ENCODE results near the gene SIGLEC8.
"Not testable (repeated sequence)": the region's sequence is repeated elsewhere in the genome, so short reads cannot be mapped to it uniquely, and the experiment has no call there.

Gene SIGLEC8

DNA sequence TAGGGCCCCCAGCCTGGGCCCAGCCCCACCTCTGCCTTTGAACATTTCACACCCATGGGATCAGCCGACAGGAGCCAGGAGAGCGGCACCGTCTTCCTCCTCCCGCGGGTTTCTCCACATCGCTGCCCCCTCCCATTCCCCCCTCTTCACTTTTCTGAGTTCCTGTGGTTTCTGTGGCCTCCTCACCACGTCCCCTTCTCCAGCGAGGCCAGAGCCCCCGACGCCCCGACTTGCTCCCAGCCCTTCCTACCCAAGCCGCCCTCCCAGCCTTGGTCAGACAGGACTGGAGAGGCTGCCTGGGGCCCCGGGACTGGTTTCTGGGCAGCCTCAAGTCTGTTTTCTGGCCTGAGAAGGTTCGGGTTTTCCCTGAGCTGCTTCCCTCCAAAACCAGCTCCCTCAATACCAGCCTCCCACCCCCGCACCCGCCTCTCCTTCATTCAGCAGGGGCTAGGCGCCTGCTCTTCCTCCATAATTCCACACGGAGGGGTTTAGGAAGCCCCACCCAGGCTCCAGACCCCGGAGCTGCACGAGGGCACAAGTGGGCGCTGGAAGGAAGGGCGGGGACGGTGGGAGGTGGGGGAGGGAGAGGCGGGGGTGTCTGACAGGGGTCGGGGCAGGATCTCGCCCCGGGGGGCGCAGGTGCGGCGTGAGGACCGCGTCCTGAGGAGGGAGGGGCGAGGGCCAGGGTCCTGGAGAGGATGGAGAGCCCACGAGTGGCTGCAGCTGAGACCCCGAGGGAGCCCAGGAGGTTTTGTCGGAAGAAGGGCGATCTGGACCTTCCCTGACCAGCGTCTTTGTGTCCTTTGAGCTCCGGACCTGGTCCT lies 36.8 kb downstream of the SIGLEC8 start:
- Histone ChIP-seq H3K36me3 (ENCODE audit: control insufficient read depth, insufficient read depth, low read length) (no peaks in the 10 kb centered on the region), H3K4me1 (ENCODE audit: control insufficient read depth, insufficient read depth, low read length, poor library complexity, severe bottlenecking) (no peaks in the 10 kb centered on the region), H3K27ac (ENCODE audit: low read depth, low read length, severe bottlenecking) (no peak overlapping the region), H3K9me3 (ENCODE audit: control insufficient read depth, low read length) (no peaks in the 10 kb centered on the region), H3K4me3 (ENCODE audit: extremely low read depth, insufficient read depth, low read length, poor library complexity, severe bottlenecking) (no peak overlapping the region)
- WGBS, 2 experiments (ENCODE audit: insufficient coverage in 2 of 2): 5 to 28% methylated on average over 15 to 28 of the region's 39 CpGs

DNA sequence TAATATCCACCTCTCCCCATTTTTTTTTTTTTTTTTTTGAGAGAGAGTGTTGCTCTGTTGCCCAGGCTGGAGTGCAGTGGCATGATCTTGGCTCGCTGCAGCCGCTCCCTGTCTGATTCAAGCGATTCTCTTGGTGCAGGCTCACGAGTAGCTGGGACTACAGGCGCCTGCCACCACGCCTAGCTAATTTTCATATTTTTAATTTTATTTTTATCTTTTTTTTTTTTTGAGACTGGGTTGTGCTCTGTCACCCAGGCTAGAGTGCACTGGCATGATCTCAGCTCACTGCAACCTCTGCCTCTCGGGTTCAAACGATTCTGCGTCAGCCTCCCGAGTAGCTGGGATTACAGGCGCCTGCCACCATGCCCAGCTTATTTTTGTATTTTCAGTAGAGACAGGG lies 37.7 kb downstream of the SIGLEC8 start:
- WGBS, 2 experiments (ENCODE audit: insufficient coverage in 2 of 2): 91 to 94% methylated on average over 8 to 9 of the region's 11 CpGs
- H3K27ac ChIP-seq (ENCODE audit: low read depth, low read length, severe bottlenecking); H3K36me3 ChIP-seq (ENCODE audit: control insufficient read depth, insufficient read depth, low read length); H3K9me3 ChIP-seq (ENCODE audit: control insufficient read depth, low read length); H3K4me1 ChIP-seq (ENCODE audit: control insufficient read depth, insufficient read depth, low read length, poor library complexity, severe bottlenecking); H3K4me3 ChIP-seq (ENCODE audit: extremely low read depth, insufficient read depth, low read length, poor library complexity, severe bottlenecking): not testable (repeated sequence)

DNA sequence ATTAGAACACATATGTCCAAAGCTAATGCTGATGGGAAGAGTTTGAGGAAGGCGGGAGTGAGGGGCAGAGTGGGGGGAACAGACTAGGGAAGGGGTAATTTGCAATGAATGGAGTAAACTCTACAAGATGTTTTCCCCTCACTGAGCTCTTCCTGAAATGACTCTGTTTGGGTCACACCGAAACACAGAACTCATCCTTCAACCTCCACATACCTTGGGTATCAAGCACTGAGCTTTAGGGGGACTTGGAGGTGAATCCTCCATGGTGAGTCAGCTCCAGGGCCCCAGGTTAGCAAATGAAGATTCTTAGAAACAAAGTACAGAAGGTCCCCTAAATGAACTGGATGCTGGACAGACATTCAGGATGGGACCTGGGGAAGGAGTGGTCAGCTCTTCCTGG lies 39.5 kb downstream of the SIGLEC8 start:
- Histone ChIP-seq H3K4me1 (ENCODE audit: control insufficient read depth, insufficient read depth, low read length, poor library complexity, severe bottlenecking) (no peaks in the 10 kb centered on the region), H3K27ac (ENCODE audit: low read depth, low read length, severe bottlenecking) (no peak overlapping the region), H3K9me3 (ENCODE audit: control insufficient read depth, low read length) (no peaks in the 10 kb centered on the region), H3K4me3 (ENCODE audit: extremely low read depth, insufficient read depth, low read length, poor library complexity, severe bottlenecking) (no peak overlapping the region), H3K36me3 (ENCODE audit: control insufficient read depth, insufficient read depth, low read length) (no peaks in the 10 kb centered on the region)
- 83% methylated on average over 1 of the region's 2 CpGs; no CpG with 5 or more reads in 1 of the 2 experiments for WGBS, 2 experiments (ENCODE audit: insufficient coverage in 2 of 2)

DNA sequence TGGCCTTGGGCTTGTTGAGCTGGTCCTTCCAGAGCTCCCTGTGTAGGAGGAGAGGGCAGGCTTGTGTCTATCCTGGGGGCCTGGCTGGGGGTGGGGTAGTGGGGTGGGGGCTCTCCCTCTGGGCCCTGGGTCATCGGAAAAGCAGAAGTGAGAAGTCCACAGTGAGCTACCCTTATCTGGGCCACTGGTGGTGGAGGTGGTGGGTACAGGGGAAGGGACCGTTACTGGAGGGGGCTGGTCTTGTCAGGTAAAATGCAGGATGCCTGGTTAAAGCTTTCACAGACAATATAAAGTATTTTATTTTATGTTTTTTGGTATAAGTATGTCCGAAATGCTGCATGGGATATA lies 40.5 kb downstream of the SIGLEC8 start:
- no CpG with 5 or more reads among the region's 3 CpGs for WGBS, 2 experiments (ENCODE audit: insufficient coverage in 2 of 2)
- H3K9me3 ChIP-seq (ENCODE audit: control insufficient read depth, low read length): no peaks in the 10 kb centered on the region
- H3K36me3 ChIP-seq (ENCODE audit: control insufficient read depth, insufficient read depth, low read length): no peaks in the 10 kb centered on the region
- H3K4me1 ChIP-seq (ENCODE audit: control insufficient read depth, insufficient read depth, low read length, poor library complexity, severe bottlenecking): no peaks in the 10 kb centered on the region
- H3K4me3 ChIP-seq (ENCODE audit: extremely low read depth, insufficient read depth, low read length, poor library complexity, severe bottlenecking): no peak overlapping the region
- H3K27ac ChIP-seq (ENCODE audit: low read depth, low read length, severe bottlenecking): no peak overlapping the region

DNA sequence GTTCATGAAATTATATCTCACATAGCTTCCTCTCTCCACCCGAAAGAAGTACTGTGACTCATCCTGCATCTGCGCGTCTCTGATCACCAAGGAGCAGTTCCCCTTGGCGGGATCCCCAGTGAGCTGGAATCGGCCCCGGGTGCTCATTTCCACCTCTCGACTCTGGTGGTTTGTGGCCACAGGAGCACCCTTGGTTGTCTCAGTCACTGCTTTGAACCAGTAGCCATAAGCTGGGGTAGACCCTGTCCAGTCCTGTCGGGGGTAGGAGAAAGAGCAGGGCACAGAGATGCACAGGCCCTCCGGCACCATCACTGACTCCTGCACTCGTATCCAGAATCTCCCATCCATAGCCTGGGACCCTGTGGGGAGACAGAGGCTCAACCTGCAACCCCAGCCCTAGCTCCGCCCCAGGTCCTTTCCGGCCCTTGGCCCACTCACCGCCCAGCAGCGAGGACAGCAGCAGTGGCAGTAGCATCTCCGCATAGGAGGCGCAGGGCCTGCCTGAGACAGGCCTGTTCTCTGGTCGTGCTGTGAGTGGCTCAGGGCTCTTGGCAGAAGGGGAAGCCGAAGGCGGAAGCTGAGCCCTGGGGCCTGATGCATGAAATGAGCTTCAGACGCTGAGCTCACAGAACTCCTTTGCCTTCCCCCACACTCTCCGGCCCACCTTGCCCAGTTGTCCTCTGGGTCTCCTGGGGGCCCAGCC lies 41.0 kb downstream of the SIGLEC8 start, which contains the start of gene SIGLEC10:
TSS of gene SIGLEC10 (minus strand) at position 536 of the 703 bp plus-strand sequence. CDS start at position 475, 61 bp downstream.
- no peaks in the 10 kb centered on the region for H3K9me3 ChIP-seq (ENCODE audit: control insufficient read depth, low read length)
- no peak within 1 kb of the TSS for H3K27ac ChIP-seq (ENCODE audit: low read depth, low read length, severe bottlenecking)
- H3K4me3 ChIP-seq (ENCODE audit: extremely low read depth, insufficient read depth, low read length, poor library complexity, severe bottlenecking): no peak within 1 kb of the TSS
- H3K4me1 ChIP-seq (ENCODE audit: control insufficient read depth, insufficient read depth, low read length, poor library complexity, severe bottlenecking): no peaks in the 10 kb centered on the region
- WGBS, 2 experiments (ENCODE audit: insufficient coverage in 2 of 2): 86 to 87% methylated on average over 19 to 20 of the region's 21 CpGs
- no peaks in the 10 kb centered on the region for H3K36me3 ChIP-seq (ENCODE audit: control insufficient read depth, insufficient read depth, low read length)

DNA sequence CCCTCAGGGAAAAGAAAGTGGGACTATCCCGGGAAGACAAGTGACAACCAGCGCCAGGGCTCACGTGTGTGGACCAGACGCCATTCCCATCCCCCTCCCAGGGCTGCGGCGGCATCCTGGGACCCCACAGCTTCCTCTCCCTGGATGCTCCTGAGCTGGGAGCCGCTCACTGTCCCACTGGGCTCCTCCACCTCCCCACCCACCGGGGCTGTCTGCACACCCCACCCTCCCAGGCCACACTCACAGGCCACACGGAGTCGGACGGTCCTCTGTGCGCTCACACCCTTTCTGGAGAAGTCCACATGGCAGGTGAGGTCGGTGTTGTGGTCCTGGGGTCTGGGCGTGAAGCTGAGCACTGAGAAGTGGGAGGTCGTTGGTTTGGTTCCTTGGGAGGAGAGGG lies 41.8 kb downstream of the SIGLEC8 start:
- 64 to 95% methylated on average over 3 to 5 of the region's 15 CpGs for WGBS, 2 experiments (ENCODE audit: insufficient coverage in 2 of 2)
- not testable (repeated sequence) for H3K4me3 ChIP-seq (ENCODE audit: extremely low read depth, insufficient read depth, low read length, poor library complexity, severe bottlenecking); H3K9me3 ChIP-seq (ENCODE audit: control insufficient read depth, low read length); H3K27ac ChIP-seq (ENCODE audit: low read depth, low read length, severe bottlenecking); H3K36me3 ChIP-seq (ENCODE audit: control insufficient read depth, insufficient read depth, low read length); H3K4me1 ChIP-seq (ENCODE audit: control insufficient read depth, insufficient read depth, low read length, poor library complexity, severe bottlenecking)

DNA sequence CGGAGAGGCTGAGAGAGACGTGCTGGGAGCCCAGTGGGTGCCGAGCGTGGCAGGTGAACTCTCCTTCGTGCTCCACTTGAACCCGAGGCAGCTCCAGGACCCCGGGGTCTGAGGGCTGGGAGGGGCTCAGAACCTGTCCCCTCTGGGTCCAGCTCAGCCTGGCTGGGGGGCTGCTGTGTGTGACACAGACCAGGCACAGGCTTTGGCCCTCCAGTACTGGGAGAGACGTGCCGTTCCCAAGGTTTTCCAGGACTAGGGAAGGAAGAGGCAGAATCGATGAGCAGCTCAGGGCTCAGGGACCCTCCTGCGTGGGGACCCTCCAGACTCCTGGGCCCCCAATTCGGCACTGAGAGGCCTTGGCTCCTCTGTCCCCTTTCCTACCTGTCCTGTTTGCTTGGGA lies 43.1 kb downstream of the SIGLEC8 start:
- H3K36me3 ChIP-seq (ENCODE audit: control insufficient read depth, insufficient read depth, low read length): no peaks in the 10 kb centered on the region
- no peak overlapping the region for H3K27ac ChIP-seq (ENCODE audit: low read depth, low read length, severe bottlenecking)
- H3K4me1 ChIP-seq (ENCODE audit: control insufficient read depth, insufficient read depth, low read length, poor library complexity, severe bottlenecking): no peaks in the 10 kb centered on the region
- 91 to 92% methylated on average over 7 to 9 of the region's 12 CpGs for WGBS, 2 experiments (ENCODE audit: insufficient coverage in 2 of 2)
- H3K4me3 ChIP-seq (ENCODE audit: extremely low read depth, insufficient read depth, low read length, poor library complexity, severe bottlenecking): no peak overlapping the region
- no peaks in the 10 kb centered on the region for H3K9me3 ChIP-seq (ENCODE audit: control insufficient read depth, low read length)

DNA sequence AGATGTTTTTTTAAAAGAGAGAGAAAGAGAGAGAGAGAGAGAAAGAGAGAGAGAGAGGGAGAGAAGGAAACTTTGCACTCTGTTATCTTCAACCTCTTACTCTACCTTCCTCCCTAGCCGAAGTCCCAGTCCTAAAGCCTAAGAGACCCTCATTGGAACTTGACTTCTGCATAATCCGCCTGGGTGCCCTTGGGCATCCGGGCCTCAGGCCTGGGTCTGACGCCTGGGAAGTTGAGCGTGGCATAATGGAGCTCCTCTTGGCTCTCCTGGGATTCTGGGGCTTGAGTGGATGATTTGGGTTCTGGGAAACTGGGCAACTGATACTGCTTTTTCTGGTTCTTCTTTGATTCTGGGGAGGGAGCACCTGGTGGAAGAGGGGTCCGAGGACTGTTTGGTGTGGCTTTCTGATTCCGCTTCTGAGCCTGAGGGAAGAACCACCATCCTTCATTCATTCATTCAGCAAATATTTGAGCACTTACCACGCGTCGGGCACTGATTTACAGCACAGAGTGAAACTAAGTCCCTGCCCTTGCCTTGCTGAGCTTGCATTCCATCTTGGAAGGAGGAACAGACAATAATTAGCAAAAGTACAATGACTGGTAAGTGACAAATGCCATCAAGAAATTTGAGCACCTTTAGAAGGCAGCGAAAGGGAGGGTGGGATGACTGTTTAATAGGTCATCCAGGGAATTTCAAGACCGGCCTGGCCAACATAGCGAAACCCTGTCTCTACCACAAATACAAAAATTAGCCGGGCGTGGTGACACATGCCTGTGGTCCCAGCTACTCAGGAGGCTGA lies 47.1 kb downstream of the SIGLEC8 start:
- Histone ChIP-seq H3K9me3 (ENCODE audit: control insufficient read depth, low read length) (peaks cover 4% of the 10 kb centered on the region), H3K27ac (ENCODE audit: low read depth, low read length, severe bottlenecking) (no peak overlapping the region), H3K4me3 (ENCODE audit: extremely low read depth, insufficient read depth, low read length, poor library complexity, severe bottlenecking) (no peak overlapping the region), H3K4me1 (ENCODE audit: control insufficient read depth, insufficient read depth, low read length, poor library complexity, severe bottlenecking) (peaks cover 6% of the 10 kb centered on the region), H3K36me3 (ENCODE audit: control insufficient read depth, insufficient read depth, low read length) (no peaks in the 10 kb centered on the region)
- WGBS, 2 experiments (ENCODE audit: insufficient coverage in 2 of 2): 88 to 98% methylated on average over 11 of the region's 15 CpGs

DNA sequence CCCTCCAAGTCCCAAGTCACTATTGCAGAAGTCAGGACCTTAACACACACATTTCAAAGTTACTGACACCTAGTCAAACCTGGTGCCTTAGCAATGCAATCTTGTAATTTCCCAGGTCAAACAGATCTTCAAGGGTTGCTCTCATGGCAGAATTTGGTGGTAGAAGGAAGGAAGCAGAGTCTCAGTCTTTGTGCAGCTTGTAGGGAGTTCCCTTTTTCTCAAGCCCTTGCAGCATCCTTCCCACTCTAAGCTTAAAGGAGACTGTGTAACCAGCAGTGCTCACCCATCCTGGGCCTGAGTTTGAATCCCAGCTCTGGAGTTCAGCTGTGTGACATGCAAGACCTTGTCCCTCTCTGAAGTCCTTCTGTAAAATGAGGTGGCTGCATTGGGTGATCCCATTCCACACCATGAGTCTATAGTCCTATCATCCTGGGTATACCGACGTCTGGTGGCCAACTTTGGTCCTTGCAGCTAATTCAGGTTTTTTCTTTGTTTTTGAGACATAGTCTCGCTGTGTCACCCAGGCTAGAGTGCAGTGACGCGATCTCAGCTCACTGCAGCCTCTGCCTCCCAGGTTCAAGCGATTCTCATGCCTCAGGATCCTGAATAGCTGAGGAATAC lies 50.6 kb downstream of the SIGLEC8 start:
- no peak overlapping the region for H3K4me3 ChIP-seq (ENCODE audit: extremely low read depth, insufficient read depth, low read length, poor library complexity, severe bottlenecking)
- H3K4me1 ChIP-seq (ENCODE audit: control insufficient read depth, insufficient read depth, low read length, poor library complexity, severe bottlenecking): peaks cover 6% of the 10 kb centered on the region
- peaks cover 23% of the 10 kb centered on the region for H3K9me3 ChIP-seq (ENCODE audit: control insufficient read depth, low read length)
- H3K27ac ChIP-seq (ENCODE audit: low read depth, low read length, severe bottlenecking): no peak overlapping the region
- WGBS, 2 experiments (ENCODE audit: insufficient coverage in 2 of 2): 70 to 80% methylated on average over 6 of the region's 6 CpGs
- no peaks in the 10 kb centered on the region for H3K36me3 ChIP-seq (ENCODE audit: control insufficient read depth, insufficient read depth, low read length)

DNA sequence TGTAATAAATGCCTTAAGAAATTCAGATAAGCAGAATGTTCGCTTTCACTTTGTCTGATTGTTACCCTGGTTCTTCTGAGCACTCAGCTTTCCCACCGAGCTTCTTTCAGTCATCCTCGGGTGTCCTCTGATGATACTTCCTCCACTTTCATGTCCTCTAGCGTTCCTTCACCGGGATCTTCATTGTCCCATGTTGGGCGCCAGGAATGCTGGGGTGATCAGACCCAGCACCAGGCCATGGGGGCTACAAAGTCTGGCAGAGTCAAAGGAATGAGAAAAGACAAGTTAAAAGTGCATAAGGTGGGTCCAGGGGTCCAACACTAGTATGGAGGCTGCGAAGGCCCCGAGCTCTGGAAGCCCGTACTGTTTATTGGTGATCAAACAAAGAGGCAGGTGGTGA lies 56.1 kb downstream of the SIGLEC8 start:
- 95% methylated on average over 9 of the region's 9 CpGs for WGBS, 2 experiments (ENCODE audit: insufficient coverage in 2 of 2)
- Histone ChIP-seq H3K4me1 (ENCODE audit: control insufficient read depth, insufficient read depth, low read length, poor library complexity, severe bottlenecking) (no peaks in the 10 kb centered on the region), H3K27ac (ENCODE audit: low read depth, low read length, severe bottlenecking) (no peak overlapping the region), H3K9me3 (ENCODE audit: control insufficient read depth, low read length) (peaks cover 44% of the 10 kb centered on the region), H3K4me3 (ENCODE audit: extremely low read depth, insufficient read depth, low read length, poor library complexity, severe bottlenecking) (no peak overlapping the region), H3K36me3 (ENCODE audit: control insufficient read depth, insufficient read depth, low read length) (no peaks in the 10 kb centered on the region)

Data from mesodermal cell (in vitro differentiated cells).